Suprapubic skin (tissue), 4 donors: ENCODE results near the gene FUBP1. TPM values are rescaled to one million over a fixed set of nuclear protein-coding genes. Genes with fewer than 3 reads are reported as not detected.
"Not testable (repeated sequence)": the region's sequence is repeated elsewhere in the genome, so short reads cannot be mapped to it uniquely, and the experiment has no call there.

Experiments
- DNase-seq, 2 donors: peaks; one replicate each; pipeline ENCODE4 v3.0.0-alpha.2; 2019; ENCODE audit warnings: low spot score in 2 of 2
- H3K27ac ChIP-seq: fragments of 200-600 bp; sonication (generic); one replicate; pipeline ENCODE4 v1.5.1; 2019
- H3K27me3 ChIP-seq: fragments of 200-600 bp; sonication (generic); one replicate; pipeline ENCODE4 v1.5.1; 2019
- H3K36me3 ChIP-seq: fragments of 200-600 bp; sonication (generic); one replicate; pipeline ENCODE4 v1.5.1; 2019
- H3K4me1 ChIP-seq: fragments of 200-600 bp; sonication (generic); one replicate; pipeline ENCODE4 v1.5.1; 2019
- H3K4me3 ChIP-seq: fragments of 200-600 bp; sonication (generic); one replicate; pipeline ENCODE4 v1.5.1; 2019; ENCODE audit warnings: mild to moderate bottlenecking
- H3K9me3 ChIP-seq: fragments of 200-600 bp; sonication (generic); one replicate; pipeline ENCODE4 v1.5.1; 2019
- CTCF ChIP-seq, 2 donors: fragments of 200-600 bp in 1 of 2; fragments of 450-650 bp in 1 of 2; sonication (generic) in 1 of 2; IDR thresholded peaks; one replicate each; pipeline ENCODE4 v1.5.1; 2016 to 2019; ENCODE audit warnings: antibody characterized with exemption in 2 of 2, mild to moderate bottlenecking in 1 of 2, moderate library complexity in 1 of 2
- EP300 ChIP-seq: sonication (generic); formaldehyde crosslinking; IDR thresholded peaks from one replicate; pipeline ENCODE4 v1.6.1; 2017; ENCODE audit warnings: antibody characterized with exemption
- POLR2A ChIP-seq, 2 donors: fragments of 450-650 bp; IDR thresholded peaks; one replicate each; pipeline ENCODE4 v1.6.1; 2017; ENCODE audit warnings: antibody characterized with exemption in 2 of 2, mild to moderate bottlenecking in 2 of 2, moderate library complexity in 2 of 2
- POLR2AphosphoS5 ChIP-seq, 3 donors: sonication (generic); formaldehyde crosslinking; IDR thresholded peaks; one replicate each; pipeline ENCODE4 v1.6.1; 2017; ENCODE audit warnings: antibody characterized with exemption in 3 of 3
- WGBS: methylation state at CpG from one replicate; pipeline ENCODE4 v1.1.5; 2018; 5-methylcytosine and 5-hydroxymethylcytosine counted together
- total RNA-seq, 4 donors: library from RNA; depleted of rRNA; stranded (reverse); fragments of >200 nt; gene quantifications; one replicate each; pipeline ENCODE4 v1.1.0, GENCODE V29; 2016

The FUBP1 gene
- total RNA-seq, 4 donors from 2014 or later = 57.9 to 178 (median 68.5) TPM

- Histone ChIP-seq H3K36me3 (no peaks in the 10 kb centered on the region), H3K27me3 (no peaks in the 10 kb centered on the region), H3K9me3 (no peaks in the 10 kb centered on the region), H3K27ac (peak within 1 kb of the TSS; percentile 91), H3K4me1 (peaks cover 29% of the 10 kb centered on the region), H3K4me3 (peak within 1 kb of the TSS; percentile 62)
- TF ChIP-seq EP300 = no peak
- TF ChIP-seq POLR2A (IDR thresholded peaks at IDR 0.05) = peak; percentile 36 to 93
- TF ChIP-seq POLR2AphosphoS5 (IDR thresholded peaks at IDR 0.05) = peak in 2 of 3 donors; percentile 45 to 81
- WGBS = under 1% methylated on average over 12 of the region's 12 CpGs
- no peak for DNase-seq
Measured at GRCh38 chr1:78004719-78005447, 26.0 kb upstream of the FUBP1 start, which contains the start of gene DNAJB4. Gene DNAJB4 (plus strand): TSS chr1:78004939. CDS start chr1:78005111, 172 bp downstream.

GRCh38 chr1:78003882-78004718 is 25.2 kb upstream of the FUBP1 start:
- H3K4me3 ChIP-seq = peak overlapping the region; percentile 62

GRCh38 chr1:78003070-78003746 is 24.3 kb upstream of the FUBP1 start:
- Histone ChIP-seq H3K4me1 (peaks cover 22% of the 10 kb centered on the region), H3K27me3 (no peaks in the 10 kb centered on the region), H3K36me3 (no peaks in the 10 kb centered on the region), H3K9me3 (no peaks in the 10 kb centered on the region), H3K27ac (no peak overlapping the region), H3K4me3 (no peak overlapping the region)
- no peak for DNase-seq
- TF ChIP-seq POLR2AphosphoS5 (IDR thresholded peaks at IDR 0.05) (no peak), CTCF (IDR thresholded peaks at IDR 0.05) (no peak), EP300 (no peak), POLR2A (IDR thresholded peaks at IDR 0.05) (no peak)
- WGBS = 29% methylated on average over 3 of the region's 3 CpGs

More at GRCh38 chr1:78003882-78004718, 25.2 kb upstream of the FUBP1 start:
- peaks cover 22% of the 10 kb centered on the region for H3K4me1 ChIP-seq
- no peaks in the 10 kb centered on the region for H3K36me3 ChIP-seq
- no peak for DNase-seq
- H3K9me3 ChIP-seq = no peaks in the 10 kb centered on the region
- 4% methylated on average over 8 of the region's 8 CpGs for WGBS
- TF ChIP-seq CTCF (IDR thresholded peaks at IDR 0.05) (no peak), POLR2A (IDR thresholded peaks at IDR 0.05) (no peak), POLR2AphosphoS5 (IDR thresholded peaks at IDR 0.05) (no peak), EP300 (no peak)
- peak overlapping the region; percentile 91 for H3K27ac ChIP-seq
- no peaks in the 10 kb centered on the region for H3K27me3 ChIP-seq

GRCh38 chr1:78000536-78000935 is 21.7 kb upstream of the FUBP1 start:
- DNase-seq, H3K27ac ChIP-seq, H3K4me3 ChIP-seq, H3K27me3 ChIP-seq, H3K4me1 ChIP-seq, H3K9me3 ChIP-seq, H3K36me3 ChIP-seq: not testable (repeated sequence)
- WGBS = 88% methylated on average over 11 of the region's 11 CpGs

- Histone ChIP-seq H3K36me3 (no peaks in the 10 kb centered on the region), H3K27me3 (no peaks in the 10 kb centered on the region), H3K9me3 (no peaks in the 10 kb centered on the region), H3K4me3 (no peak overlapping the region), H3K4me1 (no peaks in the 10 kb centered on the region), H3K27ac (no peak overlapping the region)
- 93% methylated on average over 5 of the region's 5 CpGs for WGBS
- no peak for DNase-seq
- TF ChIP-seq POLR2AphosphoS5 (IDR thresholded peaks at IDR 0.05) (no peak), CTCF (IDR thresholded peaks at IDR 0.05) (no peak), POLR2A (IDR thresholded peaks at IDR 0.05) (no peak), EP300 (no peak)
Measured at GRCh38 chr1:77996734-77997133, 17.9 kb upstream of the FUBP1 start.
